ENCODE measurements around the gene CEACAM6.
"Not testable (repeated sequence)": the region's sequence is repeated elsewhere in the genome, so short reads cannot be mapped to it uniquely, and the experiment has no call there.

The CEACAM6 gene

DNA sequence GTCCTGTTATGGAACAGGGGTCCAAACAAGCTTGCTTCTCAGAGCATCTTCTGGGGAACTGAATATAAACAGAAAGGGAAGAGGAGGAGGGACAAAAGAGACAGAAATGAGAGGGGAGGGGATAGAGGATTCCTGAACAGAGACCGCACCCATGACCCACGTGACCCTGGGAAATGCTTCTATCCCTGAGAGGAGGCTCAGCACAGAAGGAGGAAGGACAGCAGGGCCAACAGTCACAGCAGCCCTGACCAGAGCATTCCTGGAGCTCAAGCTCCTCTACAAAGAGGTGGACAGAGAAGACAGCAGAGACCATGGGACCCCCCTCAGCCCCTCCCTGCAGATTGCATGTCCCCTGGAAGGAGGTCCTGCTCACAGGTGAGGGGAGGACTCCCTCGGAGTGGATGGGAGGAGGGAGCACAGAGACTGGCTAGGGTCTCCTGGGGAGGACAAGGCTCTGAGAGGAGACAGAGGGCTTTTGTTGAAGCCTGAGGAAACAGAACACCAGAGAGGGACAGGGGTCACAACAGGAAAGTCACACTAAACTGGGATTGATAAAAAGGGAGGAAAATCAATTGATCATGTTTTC, at the start of gene CEACAM6:
Gene CEACAM6, plus strand, starts transcription at position 203 of the 586 bp plus-strand sequence. Its CDS starts 109 bp downstream, at position 312.
- Histone ChIP-seq H3K4me3 (no peak within 1 kb of the TSS), H3K27ac (no peak within 1 kb of the TSS)

DNA sequence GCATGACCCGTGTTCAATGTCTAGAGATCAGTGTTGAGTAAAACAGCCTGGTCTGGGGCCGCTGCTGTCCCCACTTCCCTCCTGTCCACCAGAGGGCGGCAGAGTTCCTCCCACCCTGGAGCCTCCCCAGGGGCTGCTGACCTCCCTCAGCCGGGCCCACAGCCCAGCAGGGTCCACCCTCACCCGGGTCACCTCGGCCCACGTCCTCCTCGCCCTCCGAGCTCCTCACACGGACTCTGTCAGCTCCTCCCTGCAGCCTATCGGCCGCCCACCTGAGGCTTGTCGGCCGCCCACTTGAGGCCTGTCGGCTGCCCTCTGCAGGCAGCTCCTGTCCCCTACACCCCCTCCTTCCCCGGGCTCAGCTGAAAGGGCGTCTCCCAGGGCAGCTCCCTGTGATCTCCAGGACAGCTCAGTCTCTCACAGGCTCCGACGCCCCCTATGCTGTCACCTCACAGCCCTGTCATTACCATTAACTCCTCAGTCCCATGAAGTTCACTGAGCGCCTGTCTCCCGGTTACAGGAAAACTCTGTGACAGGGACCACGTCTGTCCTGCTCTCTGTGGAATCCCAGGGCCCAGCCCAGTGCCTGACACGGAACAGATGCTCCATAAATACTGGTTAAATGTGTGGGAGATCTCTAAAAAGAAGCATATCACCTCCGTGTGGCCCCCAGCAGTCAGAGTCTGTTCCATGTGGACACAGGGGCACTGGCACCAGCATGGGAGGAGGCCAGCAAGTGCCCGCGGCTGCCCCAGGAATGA, 48.4 kb upstream of the CEACAM6 start:
- Histone ChIP-seq H3K27ac (no peak overlapping the region), H3K4me3 (peak overlapping the region in 2 of 7 experiments; percentile 15 to 16)

DNA sequence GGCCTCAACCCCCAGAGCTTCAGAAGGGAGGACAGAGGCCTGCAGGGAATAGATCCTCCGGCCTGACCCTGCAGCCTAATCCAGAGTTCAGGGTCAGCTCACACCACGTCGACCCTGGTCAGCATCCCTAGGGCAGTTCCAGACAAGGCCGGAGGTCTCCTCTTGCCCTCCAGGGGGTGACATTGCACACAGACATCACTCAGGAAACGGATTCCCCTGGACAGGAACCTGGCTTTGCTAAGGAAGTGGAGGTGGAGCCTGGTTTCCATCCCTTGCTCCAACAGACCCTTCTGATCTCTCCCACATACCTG, 47.9 kb upstream of the CEACAM6 start:
- Histone ChIP-seq H3K27ac (no peak overlapping the region), H3K4me3 (no peak overlapping the region)

DNA sequence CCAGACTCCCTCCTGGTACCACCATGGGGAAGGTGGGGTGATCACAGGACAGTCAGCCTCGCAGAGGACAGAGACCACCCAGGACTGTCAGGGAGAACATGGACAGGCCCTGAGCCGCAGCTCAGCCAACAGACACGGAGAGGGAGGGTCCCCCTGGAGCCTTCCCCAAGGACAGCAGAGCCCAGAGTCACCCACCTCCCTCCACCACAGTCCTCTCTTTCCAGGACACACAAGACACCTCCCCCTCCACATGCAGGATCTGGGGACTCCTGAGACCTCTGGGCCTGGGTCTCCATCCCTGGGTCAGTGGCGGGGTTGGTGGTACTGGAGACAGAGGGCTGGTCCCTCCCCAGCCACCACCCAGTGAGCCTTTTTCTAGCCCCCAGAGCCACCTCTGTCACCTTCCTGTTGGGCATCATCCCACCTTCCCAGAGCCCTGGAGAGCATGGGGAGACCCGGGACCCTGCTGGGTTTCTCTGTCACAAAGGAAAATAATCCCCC, 47.4 kb upstream of the CEACAM6 start:
- H3K27ac ChIP-seq = no peak overlapping the region
- no peak overlapping the region for H3K4me3 ChIP-seq

DNA sequence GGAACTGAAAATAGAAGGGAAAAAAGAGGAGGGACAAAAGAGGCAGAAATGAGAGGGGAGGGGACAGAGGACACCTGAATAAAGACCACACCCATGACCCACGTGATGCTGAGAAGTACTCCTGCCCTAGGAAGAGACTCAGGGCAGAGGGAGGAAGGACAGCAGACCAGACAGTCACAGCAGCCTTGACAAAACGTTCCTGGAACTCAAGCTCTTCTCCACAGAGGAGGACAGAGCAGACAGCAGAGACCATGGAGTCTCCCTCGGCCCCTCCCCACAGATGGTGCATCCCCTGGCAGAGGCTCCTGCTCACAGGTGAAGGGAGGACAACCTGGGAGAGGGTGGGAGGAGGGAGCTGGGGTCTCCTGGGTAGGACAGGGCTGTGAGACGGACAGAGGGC, 46.8 kb upstream of the CEACAM6 start, which contains the start of gene CEACAM5:
Gene CEACAM5, plus strand, starts transcription at position 146 of the 400 bp plus-strand sequence. Its CDS starts 106 bp downstream, at position 252.
- Histone ChIP-seq H3K4me3 (no peak within 1 kb of the TSS), H3K27ac (no peak within 1 kb of the TSS)

DNA sequence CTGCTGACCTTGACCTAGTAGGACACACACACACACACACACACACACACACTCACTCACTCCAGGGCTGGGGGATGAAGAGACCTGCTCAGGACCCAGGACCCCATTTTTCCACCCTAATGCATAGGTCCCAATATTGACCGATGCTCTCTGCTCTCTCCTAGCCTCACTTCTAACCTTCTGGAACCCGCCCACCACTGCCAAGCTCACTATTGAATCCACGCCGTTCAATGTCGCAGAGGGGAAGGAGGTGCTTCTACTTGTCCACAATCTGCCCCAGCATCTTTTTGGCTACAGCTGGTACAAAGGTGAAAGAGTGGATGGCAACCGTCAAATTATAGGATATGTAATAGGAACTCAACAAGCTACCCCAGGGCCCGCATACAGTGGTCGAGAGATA, 45.8 kb upstream of the CEACAM6 start:
- not testable (repeated sequence) for H3K4me3 ChIP-seq

DNA sequence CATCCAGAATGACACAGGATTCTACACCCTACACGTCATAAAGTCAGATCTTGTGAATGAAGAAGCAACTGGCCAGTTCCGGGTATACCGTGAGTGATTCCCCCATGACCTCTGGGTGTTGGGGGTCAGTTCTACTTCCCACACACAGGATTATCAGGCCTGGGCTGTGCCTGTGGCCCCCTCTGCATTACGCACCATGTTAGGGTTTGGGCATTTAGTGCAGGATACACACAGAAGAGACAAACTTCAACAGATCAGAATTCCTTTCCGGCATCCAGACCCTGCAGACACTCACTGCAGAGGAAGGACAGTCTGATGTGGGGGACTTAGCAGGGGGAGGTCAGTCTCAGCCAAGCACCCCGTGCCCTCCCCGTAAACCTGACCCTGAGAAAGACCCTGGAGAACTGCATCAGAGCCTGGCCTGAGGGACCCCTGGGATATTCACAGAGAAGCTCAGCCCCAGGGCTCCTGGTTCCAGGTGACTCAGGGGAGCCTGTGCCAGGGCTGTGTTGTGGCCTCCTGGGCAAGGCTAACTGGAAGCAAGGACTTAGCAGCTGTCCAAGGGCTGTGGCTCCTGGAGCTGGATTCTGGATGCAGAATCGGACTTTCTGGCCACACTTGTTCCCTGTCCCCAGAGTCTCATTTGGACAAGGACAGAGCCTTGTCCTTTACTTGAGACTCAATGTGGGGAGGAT, 45.2 kb upstream of the CEACAM6 start:
- no peak overlapping the region for H3K27ac ChIP-seq
- H3K4me3 ChIP-seq = no peak overlapping the region

More for the DNA sequence above, 45.8 kb upstream of the CEACAM6 start:
- H3K27ac ChIP-seq = not testable (repeated sequence)

DNA sequence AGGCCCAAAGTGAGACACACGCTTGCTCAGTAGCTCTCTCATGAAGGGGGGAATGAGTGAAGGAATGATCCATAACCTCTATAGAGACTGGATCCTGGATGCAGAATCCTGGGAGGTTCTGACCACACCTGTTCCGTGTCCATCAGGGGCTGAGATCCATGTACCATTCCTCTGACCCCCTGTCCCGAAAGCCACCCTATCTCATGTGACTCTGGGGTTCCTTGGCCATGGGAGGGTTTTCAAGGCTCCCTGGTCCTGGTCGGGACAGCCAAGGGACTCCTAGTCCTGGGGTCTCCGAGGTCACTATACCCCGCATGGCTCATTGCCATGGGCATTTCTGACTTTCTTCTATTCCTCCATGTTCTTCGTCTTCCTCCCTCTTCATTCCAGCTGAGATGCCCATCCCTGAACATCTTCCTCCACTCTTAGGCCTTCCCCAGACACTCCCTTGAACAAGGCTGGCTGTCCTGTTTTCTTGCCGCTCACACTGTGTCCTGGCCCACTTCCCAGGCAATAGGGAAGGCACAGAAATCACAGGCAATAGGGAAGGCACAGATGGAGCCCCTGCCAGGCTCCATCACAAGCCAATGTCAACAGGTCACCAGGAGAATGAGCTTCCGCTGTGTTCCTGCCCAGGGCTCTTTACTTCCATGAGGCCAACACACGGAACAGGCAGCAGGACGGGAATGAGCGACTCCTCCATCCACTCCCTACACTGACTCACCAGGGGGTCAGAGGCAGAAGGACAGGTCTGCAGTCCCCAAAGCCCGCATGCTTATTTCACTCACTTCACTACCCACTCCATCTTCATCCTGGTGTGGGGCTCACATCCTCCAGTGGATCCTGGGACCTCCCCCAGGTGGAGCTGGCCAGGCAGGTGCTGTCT, 43.7 kb upstream of the CEACAM6 start:
- no peak overlapping the region for H3K4me3 ChIP-seq
- H3K27ac ChIP-seq = no peak overlapping the region

DNA sequence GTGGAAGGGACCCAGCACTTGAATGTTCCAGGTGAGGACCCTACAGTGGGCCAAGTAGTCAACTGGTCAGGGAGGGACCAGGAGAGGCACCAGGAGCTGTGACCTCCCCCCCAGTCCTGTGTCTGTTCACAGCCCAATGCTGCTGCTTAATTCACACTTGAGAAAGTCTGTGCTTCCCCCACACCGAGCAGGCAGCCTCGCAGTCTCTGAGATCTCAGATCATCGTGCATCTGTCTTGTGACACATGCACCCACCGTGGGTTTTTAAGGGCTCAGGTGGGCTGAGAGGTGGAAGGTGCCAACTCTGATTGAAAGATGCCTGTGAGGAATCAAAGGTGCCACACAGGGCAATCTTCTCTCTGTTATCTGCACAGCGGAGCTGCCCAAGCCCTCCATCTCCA, 40.7 kb upstream of the CEACAM6 start:
- no peak overlapping the region for H3K27ac ChIP-seq
- H3K4me3 ChIP-seq = no peak overlapping the region

DNA sequence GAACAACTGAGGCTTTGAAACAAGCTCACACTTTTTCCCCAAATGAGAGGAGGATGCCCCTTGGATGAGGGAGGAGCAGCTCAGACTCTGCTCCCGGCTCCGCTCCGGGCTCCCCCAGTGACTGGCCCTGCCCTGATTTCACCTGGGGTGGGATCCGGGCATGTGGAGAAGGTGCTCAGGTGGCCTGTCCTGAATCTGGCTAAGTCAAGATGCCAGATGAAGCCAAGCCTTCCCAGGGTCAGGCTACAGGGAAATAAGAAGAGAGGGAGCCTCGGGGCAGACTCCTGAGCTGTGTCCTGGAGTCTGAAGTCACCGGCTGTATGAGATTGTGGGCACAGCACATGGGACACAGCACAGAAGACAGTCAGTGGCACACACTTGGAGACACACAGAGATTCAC, 36.6 kb upstream of the CEACAM6 start:
- H3K4me3 ChIP-seq = no peak overlapping the region
- H3K27ac ChIP-seq = no peak overlapping the region

DNA sequence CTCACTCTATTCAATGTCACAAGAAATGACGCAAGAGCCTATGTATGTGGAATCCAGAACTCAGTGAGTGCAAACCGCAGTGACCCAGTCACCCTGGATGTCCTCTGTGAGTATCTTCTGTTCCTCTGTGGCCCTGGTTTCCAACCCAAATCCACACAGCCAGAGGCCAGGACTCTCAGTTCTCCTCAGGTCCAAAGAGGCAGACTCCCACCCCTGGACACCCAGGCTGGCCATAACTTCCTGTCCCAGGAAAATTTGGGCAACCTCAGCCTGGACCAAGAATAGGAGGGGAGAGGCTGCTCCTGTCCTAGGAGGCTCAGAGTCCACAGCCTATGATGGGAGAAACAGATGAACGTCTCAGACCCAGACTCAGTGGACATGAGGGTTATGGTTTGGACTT, 35.2 kb upstream of the CEACAM6 start:
- no peak overlapping the region for H3K4me3 ChIP-seq
- no peak overlapping the region for H3K27ac ChIP-seq

DNA sequence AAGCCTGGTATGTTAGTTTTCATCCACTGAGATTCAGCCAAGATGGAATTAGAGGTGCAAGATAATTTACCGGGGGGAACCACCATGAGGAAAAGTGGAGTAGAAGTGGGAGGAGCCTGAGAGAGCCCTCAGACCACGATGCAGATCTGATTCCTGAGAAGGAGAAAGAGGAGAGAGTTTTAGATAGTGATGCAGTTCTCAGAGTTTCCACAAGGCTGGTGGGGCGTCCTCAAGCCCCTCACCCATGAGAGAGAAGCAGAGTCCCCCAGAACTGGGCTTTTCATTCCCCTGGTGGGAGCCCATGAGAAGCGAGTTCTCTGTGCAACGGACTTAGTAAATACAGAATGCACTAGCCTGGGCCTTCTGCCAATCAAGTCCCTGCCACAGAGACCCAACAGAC, 28.8 kb upstream of the CEACAM6 start:
- H3K27ac ChIP-seq = no peak overlapping the region
- no peak overlapping the region for H3K4me3 ChIP-seq

DNA sequence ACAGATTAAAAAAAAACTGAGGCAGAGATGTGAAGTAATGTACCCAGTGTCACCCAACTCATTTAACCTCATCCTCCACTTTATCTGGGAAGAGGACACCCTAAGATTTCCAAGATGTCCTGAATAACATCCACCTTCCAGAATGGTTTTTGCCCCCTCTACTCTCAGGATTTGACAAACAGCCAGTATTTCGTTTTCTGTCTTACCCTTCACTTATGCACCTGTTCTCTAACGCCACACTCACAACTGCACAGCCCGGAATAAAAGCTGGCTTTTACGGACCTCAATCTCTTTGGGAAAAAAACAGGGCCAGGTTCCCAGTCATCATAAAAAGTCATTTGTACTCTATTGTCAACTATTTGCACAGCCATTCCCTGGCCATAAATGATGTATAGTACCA, 21.2 kb upstream of the CEACAM6 start:
- H3K4me3 ChIP-seq = no peak overlapping the region
- H3K27ac ChIP-seq = no peak overlapping the region

DNA sequence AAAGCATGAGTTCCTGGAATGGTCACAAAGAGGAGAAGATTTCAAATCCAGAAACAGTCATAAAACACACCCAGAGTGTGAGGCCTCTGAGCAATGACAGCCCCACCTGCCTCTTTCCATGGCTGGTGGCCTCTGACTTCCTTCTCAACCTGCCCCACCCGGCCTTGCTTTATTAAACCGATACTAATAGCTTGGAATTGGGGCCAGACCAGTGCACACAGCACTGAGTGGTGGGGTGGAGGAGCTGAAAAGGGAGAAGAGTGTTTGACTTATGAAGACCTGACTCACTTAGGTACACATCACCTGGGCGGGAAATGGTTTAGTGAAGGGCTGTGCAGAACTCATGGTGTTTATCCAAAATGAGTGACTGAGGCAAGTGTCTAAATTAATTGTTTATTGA, 20.7 kb upstream of the CEACAM6 start:
- Histone ChIP-seq H3K4me3 (no peak overlapping the region), H3K27ac (no peak overlapping the region)

DNA sequence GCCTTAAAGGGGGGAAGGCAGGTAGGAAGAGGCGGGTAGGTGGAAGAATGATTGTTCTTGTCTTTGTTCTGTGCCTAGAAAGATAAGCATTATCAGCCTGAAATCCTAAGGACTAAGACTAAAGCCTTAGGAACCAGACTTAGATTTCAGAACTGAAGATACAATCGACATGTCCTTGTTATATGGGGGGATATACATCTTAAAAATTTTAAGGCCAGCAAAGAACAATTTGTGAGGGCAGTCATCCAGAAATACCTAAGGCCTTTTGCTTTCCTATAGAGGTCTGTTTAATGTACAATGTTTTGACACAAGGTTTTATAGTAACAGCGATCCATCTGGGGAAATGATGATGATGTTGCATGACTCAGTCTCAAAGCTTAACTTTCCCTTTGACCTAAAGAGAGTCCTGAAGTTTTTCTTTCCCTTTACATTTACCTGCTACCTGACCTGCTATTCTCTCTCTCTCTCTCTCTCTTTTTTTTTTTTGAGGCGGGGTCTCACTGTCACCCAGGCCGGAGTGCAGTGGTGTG, 20.2 kb upstream of the CEACAM6 start:
- H3K4me3 ChIP-seq = no peak overlapping the region

DNA sequence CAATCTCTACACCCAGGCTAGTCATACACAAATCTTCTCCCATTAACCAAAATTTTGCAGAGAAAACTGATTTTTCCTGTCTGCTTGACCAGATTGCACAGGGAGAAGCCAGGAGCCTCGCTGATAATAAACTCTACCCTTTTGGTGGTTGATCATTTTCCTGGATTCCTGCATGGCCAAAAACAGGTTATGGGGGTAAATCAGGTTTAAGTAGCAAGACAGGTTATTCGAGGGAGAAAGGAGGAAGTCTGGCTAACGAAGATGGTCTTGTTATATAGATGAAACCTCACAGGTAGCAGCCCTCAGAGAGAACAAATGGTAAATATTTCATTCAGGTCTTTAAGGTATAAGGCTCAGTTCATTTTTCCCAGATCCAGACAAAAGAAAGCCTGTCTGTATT, 16.0 kb upstream of the CEACAM6 start:
- Histone ChIP-seq H3K4me3 (no peak overlapping the region), H3K27ac (no peak overlapping the region)

More for the DNA sequence above, 20.2 kb upstream of the CEACAM6 start:
- H3K27ac ChIP-seq = no peak overlapping the region

DNA sequence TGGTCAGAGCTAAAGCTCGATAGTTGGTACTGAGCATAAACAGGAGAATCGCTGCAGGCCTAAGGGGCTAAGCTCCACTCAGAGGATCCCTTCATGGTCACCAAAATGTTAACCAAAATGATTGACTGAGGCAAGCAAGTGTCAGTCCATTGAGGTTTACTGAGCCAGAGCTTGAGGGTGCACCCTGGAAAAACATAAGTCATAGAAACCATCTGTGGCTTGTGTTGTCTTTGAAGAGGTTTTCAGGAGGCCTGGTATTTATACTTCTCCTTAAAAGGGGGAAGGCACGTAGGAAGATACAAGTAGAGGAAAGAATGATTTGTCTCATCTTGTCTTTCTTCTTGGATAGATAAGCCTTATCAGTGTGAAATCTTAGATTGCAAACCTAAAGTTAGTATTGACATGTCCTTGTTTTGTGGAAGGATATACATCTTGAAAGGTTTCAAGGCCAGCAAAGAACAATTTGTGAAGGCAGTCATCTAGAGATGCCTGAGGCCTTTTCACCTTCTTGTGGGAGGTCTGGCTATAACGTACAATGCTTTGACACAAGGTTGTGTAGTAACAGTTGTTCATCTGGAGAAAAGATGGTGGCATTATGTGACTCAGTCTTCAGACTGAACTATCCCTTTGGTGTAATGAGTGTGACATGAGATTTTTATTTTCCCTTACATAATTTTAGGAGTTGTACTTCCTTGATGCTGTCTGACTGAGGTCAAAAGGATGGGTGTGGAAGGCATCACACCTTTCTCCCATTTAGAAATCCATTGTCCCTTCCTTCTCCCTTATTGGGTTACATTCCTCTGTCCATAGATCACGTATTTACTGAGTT, 14.7 kb upstream of the CEACAM6 start:
- Histone ChIP-seq H3K27ac (no peak overlapping the region), H3K4me3 (no peak overlapping the region)

DNA sequence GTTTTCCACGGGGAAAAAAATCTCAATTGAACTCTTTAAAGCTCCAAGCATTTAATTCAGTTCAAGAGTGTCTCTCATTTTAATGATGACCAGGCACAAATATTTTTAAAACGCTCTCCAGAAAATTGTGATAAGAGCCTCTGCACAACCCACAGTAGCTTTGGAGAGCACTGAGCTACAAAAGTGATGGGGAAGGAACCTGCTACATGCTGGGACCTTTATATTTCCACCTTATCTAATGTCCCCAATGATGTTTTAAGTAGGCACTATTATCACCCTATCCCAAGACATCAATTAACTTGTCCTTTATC, 14.1 kb upstream of the CEACAM6 start:
- no peak overlapping the region for H3K27ac ChIP-seq
- no peak overlapping the region for H3K4me3 ChIP-seq

DNA sequence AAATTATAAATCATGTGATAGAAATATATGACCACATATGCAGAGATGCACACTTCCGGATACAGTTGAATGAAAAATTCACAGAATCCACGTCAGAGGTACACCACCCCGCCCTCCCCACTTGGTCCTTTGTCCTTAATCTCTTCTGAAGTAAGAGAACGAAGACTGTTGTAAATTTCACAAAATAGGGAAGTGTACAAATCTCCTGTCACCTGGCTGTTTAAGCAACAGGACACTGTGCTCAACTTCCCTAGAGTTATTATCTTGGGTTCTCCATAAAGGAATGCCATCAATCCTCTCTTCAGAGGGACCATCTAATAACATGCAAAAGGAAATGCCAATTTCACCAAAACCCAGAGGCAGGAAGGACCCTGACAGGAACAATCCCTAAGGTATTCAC, 10.5 kb upstream of the CEACAM6 start:
- Histone ChIP-seq H3K27ac (no peak overlapping the region), H3K4me3 (no peak overlapping the region)

Data from skin epidermis (tissue), 12 donors.